Measurements from ENCODE around the gene SMAD3.

The SMAD3 gene

GRCh38 chr15:67164401-67164791 lies 99.0 kb downstream of the SMAD3 start:
- no peak for DNase-seq (ENCODE audit: low spot score)

DNA sequence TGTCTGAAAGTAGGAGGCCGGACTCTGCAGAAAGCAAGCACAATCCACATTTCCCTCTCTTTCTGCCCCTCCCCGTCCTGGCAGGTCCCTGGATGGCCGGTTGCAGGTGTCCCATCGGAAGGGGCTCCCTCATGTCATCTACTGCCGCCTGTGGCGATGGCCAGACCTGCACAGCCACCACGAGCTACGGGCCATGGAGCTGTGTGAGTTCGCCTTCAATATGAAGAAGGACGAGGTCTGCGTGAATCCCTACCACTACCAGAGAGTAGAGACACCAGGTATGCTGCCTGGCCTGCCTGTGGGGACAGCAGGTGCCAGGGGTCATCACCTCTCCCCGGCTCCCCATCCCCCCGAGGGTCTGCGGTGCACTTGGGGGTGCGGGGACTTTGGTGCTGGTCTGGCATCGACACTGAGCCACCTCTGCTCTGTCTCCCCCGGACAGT lies 99.4 kb downstream of the SMAD3 start:
- DNase-seq (ENCODE audit: low spot score): peak; percentile 64

DNA sequence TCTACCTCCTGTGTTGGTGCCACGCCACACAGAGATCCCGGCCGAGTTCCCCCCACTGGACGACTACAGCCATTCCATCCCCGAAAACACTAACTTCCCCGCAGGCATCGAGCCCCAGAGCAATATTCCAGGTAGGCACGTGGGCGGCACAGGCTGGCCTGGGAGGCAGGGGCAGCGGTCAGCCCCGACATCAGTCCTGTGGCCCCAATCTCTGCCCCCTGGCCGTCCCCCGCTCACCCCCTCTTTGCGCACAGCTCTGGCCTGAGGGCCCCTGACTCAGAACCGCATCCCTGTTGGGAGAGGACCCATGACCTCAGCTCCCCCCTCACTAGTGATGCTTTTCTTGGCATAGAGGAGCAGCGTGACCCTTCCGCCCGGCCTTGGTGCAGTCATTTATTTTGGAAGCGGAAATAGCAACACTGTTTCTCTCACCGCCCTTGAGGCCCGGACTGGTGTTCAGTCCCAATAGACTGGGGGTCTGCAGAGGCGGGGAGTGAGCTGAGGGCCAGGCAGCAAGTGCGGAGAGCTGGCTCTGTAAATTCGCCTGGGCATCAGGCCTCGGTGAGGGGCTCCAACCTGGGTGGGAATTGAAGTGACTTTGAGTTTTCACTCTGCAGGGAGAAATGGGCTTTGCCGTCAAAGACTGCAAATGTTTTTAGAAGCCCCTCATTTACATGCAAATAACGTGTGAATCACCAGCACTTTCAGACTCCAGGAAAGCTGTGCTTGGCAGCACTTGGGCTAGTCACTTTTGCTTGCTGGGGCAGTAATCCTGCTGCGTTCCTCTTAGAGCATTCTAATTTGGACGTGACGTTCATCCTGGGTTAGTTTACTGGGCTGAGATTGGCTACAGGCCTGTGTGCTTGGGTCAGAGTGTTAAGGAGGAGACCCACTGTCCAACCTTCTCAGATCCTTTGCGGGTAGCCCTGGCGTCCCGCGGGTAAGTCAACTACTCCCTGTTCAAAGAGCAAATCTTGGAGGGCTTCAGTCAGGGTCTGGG lies 100.2 kb downstream of the SMAD3 start:
- DNase-seq (ENCODE audit: low spot score): peak; percentile 60

- DNase-seq (ENCODE audit: low spot score): peak; percentile 53
These were observed 101.0 kb downstream of the SMAD3 start for GRCh38 chr15:67166280-67167009.

DNA sequence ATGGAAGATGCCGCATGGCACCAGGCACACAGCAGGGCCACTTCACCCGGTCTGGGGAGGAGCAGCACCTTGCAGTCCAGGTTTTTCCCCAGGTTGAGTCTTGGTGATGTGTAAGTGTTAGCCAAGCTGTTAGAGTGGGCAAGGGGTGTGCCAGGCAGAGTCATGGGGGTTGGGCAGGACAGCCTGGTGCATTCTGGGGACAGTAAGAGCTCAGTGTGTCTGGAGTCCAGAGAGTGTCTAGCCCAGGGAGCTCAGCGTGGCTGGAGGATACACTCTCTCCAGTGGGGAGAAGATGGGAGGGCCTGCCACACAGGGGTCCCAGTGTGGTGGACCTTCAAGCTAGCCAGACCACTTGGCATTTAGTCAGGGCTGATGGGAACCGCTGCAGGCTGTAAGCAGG lies 101.7 kb downstream of the SMAD3 start:
- DNase-seq (ENCODE audit: low spot score): peak; percentile 58

DNA sequence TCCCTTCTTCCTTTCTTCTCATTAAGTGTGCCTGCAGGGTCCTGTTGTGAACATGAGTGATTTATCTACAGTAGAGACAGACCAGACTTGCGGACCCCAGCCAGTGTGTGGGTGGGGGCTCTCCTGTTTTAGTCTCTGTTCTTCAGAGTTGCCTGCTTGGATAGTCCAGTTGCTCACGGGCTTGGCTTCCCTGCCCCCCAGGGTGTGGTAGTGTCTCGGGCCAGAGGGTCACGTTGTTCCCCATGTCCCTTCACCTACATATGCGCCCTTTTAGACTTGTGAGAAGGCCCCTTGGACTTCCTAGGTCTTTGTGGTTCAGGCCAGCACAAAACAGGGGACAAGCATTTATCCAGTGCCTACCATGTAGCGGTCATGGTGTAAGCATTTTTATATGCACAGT lies 103.3 kb downstream of the SMAD3 start:
- DNase-seq (ENCODE audit: low spot score): no peak

DNA sequence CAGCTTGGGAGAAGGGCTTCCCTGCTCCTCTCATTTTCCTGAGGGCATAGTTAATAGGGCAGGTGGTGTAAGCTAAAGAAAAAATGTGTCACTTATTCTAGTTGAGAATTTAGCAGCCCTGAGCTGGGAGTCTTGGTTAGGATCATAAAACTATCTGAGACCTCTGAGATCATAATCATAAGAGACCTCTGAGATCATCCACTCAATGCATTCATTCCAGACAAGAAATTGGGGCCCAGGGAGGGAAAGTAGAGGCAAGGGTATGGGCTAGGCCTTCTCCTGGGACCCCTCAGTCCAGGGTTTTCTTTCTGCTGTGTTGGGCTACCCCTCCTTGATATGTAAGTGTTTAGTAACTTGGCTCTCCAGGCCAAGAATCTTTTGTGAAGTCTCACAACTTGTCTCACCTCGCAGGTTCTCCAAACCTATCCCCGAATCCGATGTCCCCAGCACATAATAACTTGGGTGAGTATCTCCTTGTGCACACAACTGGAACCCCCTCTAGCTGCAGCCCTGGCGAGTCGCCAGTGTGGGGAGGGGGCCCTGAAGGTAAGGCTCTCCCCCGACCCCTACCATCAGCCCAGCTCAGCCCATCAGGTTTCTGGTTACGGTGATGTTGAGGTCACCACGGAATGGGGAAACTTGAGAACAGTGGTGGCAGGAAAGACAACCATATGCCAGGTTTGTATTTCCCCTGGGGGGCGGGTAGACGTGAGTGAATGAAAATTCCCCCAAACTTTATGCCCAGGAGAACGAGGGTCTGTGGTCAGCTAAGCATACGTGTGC lies 104.9 kb downstream of the SMAD3 start:
- DNase-seq (ENCODE audit: low spot score): peak; percentile 49

- no peak for DNase-seq (ENCODE audit: low spot score)
These were observed 106.1 kb downstream of the SMAD3 start for GRCh38 chr15:67171471-67171870.

DNA sequence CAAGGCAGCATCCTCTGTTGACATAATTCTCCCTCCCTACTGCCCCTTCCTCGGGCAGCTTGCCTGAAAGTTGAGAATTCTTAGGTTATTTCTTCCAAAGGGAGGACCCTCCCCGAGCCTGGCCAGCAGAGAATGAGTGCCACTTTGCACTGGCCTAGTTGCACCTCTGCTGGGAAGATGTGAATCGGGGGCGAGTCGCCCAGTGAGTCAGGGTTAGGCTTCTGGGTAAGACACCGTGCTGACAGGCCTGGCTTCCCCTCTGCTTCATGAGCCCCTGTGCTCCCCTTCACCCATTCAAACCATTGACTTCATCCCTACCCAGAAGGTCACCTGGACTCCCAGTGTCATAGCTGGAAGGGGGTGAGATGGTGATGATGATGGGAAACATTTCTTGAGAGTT lies 106.8 kb downstream of the SMAD3 start:
- DNase-seq (ENCODE audit: low spot score): peak; percentile 44

GRCh38 chr15:67173005-67173404 lies 107.6 kb downstream of the SMAD3 start:
- DNase-seq (ENCODE audit: low spot score): peak; percentile 50

DNA sequence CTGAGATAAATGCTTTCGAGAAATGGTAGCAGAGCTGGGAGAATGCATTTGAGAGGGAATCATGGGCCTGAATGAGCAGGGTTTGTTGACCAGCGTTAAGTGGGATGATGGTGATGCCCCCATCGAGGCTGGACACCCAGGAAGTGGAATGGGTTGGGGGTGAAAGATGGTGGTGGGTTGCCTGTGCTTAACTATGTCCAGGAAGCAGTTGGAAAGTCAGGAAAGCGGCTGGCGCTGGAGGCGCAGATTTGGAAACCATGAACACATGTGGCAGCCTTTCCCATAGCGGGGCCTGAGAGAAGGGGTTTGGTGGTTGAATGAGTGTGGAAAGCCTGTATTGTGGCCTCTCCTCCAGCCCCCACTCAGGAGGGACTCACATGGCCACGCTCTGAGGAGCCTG lies 108.4 kb downstream of the SMAD3 start:
- DNase-seq (ENCODE audit: low spot score): peak; percentile 28

DNA sequence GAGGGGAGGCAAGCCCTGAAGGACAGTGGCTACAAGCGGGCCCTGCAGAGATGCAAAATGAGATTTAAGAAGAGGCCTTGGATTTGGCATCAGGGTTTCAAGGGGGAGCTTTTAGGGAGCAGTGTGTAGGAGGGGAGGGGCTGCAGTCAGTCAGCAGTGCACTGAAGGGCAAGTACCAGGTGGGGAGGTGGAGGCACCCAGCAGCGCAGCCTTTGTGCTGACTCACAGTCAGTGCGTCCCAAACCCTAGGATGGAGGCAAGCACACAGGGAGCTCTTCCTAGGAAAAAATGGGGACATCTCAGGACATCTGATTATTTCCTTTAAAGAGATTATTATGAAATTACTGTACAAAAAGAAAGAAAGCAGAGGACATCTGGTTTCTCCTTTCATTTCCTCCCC lies 109.0 kb downstream of the SMAD3 start:
- peak; percentile 3 for DNase-seq (ENCODE audit: low spot score)

DNA sequence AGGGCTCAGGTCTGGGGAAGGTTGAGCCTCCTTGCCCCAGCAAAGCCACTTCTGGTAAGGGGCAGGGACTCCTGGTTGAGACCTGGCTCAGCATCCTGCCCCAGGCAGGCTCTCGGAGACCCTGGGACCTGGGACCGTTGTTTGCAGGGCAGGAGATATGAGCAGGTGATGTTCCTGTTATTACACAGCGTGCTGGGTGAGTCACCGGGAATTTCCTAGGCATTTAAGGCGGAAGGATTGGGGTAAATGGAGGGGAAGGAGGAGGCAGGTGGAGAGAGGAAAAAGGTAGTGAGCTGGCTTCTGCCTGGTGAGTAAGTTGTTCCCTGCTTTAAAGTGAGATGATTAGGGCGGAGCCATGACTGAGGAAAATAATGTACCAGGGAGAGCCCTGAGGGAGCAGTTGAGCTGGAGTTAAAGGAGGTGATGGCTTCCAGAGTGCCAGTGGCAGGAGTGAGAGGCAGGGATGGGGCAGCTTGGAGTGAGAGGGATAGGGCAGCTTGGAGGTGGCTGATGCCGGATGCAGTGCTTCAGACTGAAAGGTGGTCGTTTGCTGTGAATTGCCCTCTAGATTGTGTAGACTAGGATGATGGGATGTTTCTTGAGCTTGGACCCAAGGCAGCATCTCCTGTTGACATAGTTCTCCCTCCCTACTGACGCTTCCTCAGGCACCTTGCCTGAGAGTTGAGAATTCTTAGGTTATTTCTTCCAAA lies 109.6 kb downstream of the SMAD3 start:
- DNase-seq (ENCODE audit: low spot score): peak; percentile 47

DNA sequence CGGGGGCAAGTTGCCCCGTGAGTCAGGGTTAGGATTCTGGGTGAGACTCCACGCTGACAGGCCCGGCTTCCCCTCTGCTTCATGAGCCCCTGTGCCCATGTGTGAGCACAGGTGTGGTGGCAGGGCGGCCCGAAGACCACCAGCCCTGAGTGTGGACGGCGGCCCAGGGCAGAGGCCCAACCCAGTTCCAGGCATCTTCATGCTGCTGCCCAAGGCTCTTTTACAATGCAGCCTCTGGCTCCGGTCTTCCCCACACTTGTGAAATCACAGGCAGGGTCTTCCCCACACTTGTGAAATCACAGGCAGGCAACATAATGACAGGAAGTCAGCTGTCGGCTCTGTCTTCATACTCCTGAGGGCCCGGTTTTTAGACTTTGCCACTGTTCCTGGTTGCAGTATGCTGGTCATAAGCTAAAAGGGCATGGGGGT lies 110.3 kb downstream of the SMAD3 start:
- peak; percentile 59 for DNase-seq (ENCODE audit: low spot score)

DNA sequence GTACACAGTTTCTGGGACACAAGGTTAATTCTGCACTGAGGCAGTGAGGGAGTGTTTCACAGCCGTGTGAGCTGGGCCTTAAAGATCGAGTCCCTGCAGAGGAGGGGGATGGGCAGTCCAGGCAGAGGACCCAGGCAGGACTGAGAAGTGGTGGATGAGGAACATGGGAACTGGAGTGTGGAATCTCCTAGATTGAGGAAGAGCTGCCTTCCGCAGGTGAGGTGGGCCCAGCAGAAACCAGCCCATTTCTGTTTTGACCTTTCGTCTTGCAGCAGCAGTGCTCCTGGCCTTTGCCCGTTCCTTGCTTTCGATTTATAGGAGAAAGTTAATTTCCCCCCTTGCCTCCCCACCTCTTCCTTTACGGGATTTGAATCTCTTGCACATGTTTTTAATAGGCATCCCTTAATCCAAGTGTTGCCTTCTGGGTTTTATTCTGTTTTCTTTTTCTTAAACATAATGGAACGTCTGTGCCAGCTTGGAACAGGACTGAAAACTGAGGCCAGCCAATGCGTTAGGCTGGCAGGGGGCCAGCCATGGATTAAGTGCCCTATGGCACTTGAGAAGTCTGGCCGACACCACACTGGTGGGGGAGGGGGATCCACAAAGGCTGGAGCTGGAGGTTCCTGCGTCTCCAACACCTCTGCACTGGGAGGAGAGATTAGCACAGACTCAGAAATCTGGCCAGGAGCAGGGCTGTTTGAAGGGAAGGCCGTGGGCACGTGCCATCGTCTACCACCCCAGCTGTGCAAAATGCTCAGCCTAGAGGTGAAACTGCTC lies 111.0 kb downstream of the SMAD3 start:
- peak; percentile 68 for DNase-seq (ENCODE audit: low spot score)

- peak; percentile 65 for DNase-seq (ENCODE audit: low spot score)
These were observed 112.3 kb downstream of the SMAD3 start for GRCh38 chr15:67177752-67178151.

DNA sequence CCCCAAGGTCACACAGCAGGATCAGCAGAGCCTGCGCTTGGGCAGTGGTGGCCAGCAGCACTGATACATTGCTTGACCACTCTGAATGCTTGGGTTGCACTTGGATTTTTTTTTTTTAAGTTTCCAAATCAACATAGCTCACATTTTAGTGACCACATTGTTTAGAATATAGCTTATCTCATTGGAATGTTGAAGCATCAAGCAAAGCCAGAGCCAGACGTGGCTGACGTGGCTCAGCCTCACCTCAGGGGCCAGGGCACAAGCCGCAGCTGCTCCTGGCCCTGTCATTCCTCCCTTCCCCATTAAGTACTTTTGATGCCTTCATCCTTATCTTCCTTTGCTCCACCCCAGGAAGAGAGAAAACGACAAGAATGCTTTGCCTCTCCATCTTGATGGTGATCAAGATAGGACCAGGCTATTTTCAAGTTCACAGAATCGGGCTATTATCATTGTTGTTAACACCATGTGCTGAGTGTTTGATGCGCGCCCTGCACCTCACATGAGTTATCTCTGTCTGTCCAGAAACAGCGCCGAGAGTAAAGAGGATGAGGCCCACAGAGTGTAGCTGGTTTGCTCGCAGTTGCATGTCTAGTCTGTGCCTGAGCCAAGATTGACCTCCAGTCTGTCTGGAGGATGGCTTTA lies 113.3 kb downstream of the SMAD3 start:
- DNase-seq (ENCODE audit: low spot score): peak; percentile 57

GRCh38 chr15:67179411-67179995 lies 114.1 kb downstream of the SMAD3 start:
- peak; percentile 40 for DNase-seq (ENCODE audit: low spot score)

GRCh38 chr15:67180035-67180434 lies 114.6 kb downstream of the SMAD3 start:
- DNase-seq (ENCODE audit: low spot score): peak; percentile 40
